T-cell (primary cell): Measurements from ENCODE around the gene ROPN1L. TPM values are rescaled to one million over a fixed set of nuclear protein-coding genes. Genes with fewer than 3 reads are reported as not detected.

Experiments used
- ATAC-seq, 4 experiments: fragments of 200-7000 bp in 3 of 4; fragments of 150-1000 bp in 1 of 4; cut with Tn5 transposase; replicated peaks in 1 of 4; 1 replicate in 3 of 4; 2 replicates in 1 of 4; pipeline ENCODE4 v1.10.0; 2021; ENCODE audit warnings: moderate library complexity in 3 of 4, mild to moderate bottlenecking in 2 of 4, moderate number of reproducible peaks in 1 of 4
- CTCF ChIA-PET, 2 donors: fragments of 300-600 bp; sonication (Branson Sonifier 250); formaldehyde crosslinking; loops; one replicate each; lab custom pipeline; 2022; ENCODE audit warnings: antibody characterized with exemption in 2 of 2; lab: Charles Lee
- POLR2A ChIA-PET, 2 donors: fragments of 300-600 bp; sonication (Branson Sonifier 250); formaldehyde crosslinking; loops; one replicate each; lab custom pipeline; 2022; ENCODE audit warnings: antibody characterized with exemption in 2 of 2; lab: Charles Lee
- DNase-seq, 35 experiments: peaks; one replicate each; pipeline versions ENCODE4 v3.0.0 to v3.0.0-alpha.2; 2013 to 2023
- H3K27ac ChIP-seq: one replicate; pipeline ENCODE4 v1.5.1; 2013; ENCODE audit warnings: low read length
- H3K27me3 ChIP-seq, 2 experiments: replicated peaks in 1 of 2; 1 replicate in 1 of 2; 2 replicates in 1 of 2; pipeline versions ENCODE4 v1.6.1 to v1.7.0; 2013; ENCODE audit warnings: low read length in 1 of 2, mixed read lengths in 1 of 2; ENCODE audit not compliant: control insufficient read depth in 2 of 2, insufficient read depth in 2 of 2; ENCODE audit errors: extremely low read depth in 1 of 2
- H3K36me3 ChIP-seq, 2 donors: 1 replicate in 1 of 2; 2 replicates in 1 of 2; pipeline versions ENCODE4 v1.6.1 to v1.7.0; 2013; ENCODE audit warnings: low read length in 1 of 2; ENCODE audit not compliant: control insufficient read depth in 2 of 2, insufficient read depth in 1 of 2; ENCODE audit errors: extremely low read depth in 1 of 2
- H3K4me1 ChIP-seq, 2 experiments: 1 replicate in 1 of 2; 2 replicates in 1 of 2; pipeline versions ENCODE4 v1.6.1 to v1.7.0; 2013; ENCODE audit warnings: low read length in 2 of 2, mixed read lengths in 1 of 2; ENCODE audit not compliant: insufficient read depth in 2 of 2, control insufficient read depth in 1 of 2; ENCODE audit errors: extremely low read depth in 1 of 2
- H3K4me3 ChIP-seq, 2 donors: 1 replicate in 1 of 2; 2 replicates in 1 of 2; pipeline versions ENCODE4 v1.5.1 to v1.7.0; 2013; ENCODE audit warnings: mild to moderate bottlenecking in 2 of 2, low read length in 1 of 2, moderate library complexity in 1 of 2; ENCODE audit not compliant: control insufficient read depth in 1 of 2; ENCODE audit errors: extremely low read depth in 1 of 2
- H3K9me3 ChIP-seq: 2 replicates; pipeline ENCODE4 v1.7.0; 2013
- H3K27ac Mint-ChIP-seq, 2 donors: one replicate each; pipeline ENCODE4 v1.8.0; 2020 to 2021; ENCODE audit warnings: mild to moderate bottlenecking in 2 of 2, mixed read lengths in 2 of 2
- H3K27me3 Mint-ChIP-seq, 2 donors: one replicate each; pipeline ENCODE4 v1.8.0; 2021 to 2022; ENCODE audit warnings: mixed read lengths in 2 of 2
- H3K36me3 Mint-ChIP-seq: one replicate; pipeline ENCODE4 v1.8.0; 2021; ENCODE audit warnings: mixed read lengths
- H3K4me1 Mint-ChIP-seq, 3 donors: one replicate each; pipeline ENCODE4 v1.8.0; 2020 to 2022; ENCODE audit warnings: mixed read lengths in 3 of 3, mild to moderate bottlenecking in 1 of 3
- H3K4me3 Mint-ChIP-seq, 3 donors: one replicate each; pipeline ENCODE4 v1.8.0; 2020 to 2022; ENCODE audit warnings: mild to moderate bottlenecking in 3 of 3, mixed read lengths in 3 of 3, moderate library complexity in 3 of 3
- H3K9me3 Mint-ChIP-seq, 3 donors: one replicate each; pipeline ENCODE4 v1.8.0; 2020 to 2022; ENCODE audit warnings: mixed read lengths in 3 of 3
- WGBS: methylation state at CpG from one replicate; pipeline ENCODE4 v1.1.5; 2013; ENCODE audit warnings: missing lambda C conversion rate; ENCODE audit not compliant: insufficient coverage; 5-methylcytosine and 5-hydroxymethylcytosine counted together
- total RNA-seq, 35 experiments: library from RNA in 6 of 35; stranded (reverse) in 6 of 35; fragments of 120-200 nt in 1 of 35; gene quantifications; one replicate each; pipeline versions ENCODE4 v1.2.1 to v1.2.4 and lab custom pipeline; 2013 to 2026

Gene ROPN1L
- total RNA-seq, 5 donors from 2014 or later (not counting 1 experiment from before 2014, with no cell fraction given): 0.61 to 1.5 (median 0.95) TPM

- Mint-ChIP-seq H3K4me3 (no peak overlapping the region), H3K36me3 (peaks cover 58% of the 10 kb centered on the region), H3K9me3 (no peaks in the 10 kb centered on the region), H3K27me3 (no peaks in the 10 kb centered on the region), H3K27ac (no peak overlapping the region), H3K4me1 (peaks cover 8 to 13% (median 10%) of the 10 kb centered on the region in 3 donors)
- no peak for ATAC-seq
- DNase-seq: no peak
- POLR2A ChIA-PET: no interaction called here
- CTCF ChIA-PET: no interaction called here
- H3K36me3 ChIP-seq: peaks cover 5 to 81% of the 10 kb centered on the region in 2 donors
- no peaks in the 10 kb centered on the region for H3K4me1 ChIP-seq
- no peaks in the 10 kb centered on the region for H3K27me3 ChIP-seq
- no peaks in the 10 kb centered on the region for H3K9me3 ChIP-seq
- H3K27ac ChIP-seq: no peak overlapping the region
- no CpG with 5 or more reads among the region's 1 CpG for WGBS
- no peak overlapping the region for H3K4me3 ChIP-seq
These were observed 31.0 kb upstream of the ROPN1L start for GRCh38 chr5:10410662-10411061.

GRCh38 chr5:10411336-10411735 is 30.3 kb upstream of the ROPN1L start:
- DNase-seq (no peak), ATAC-seq (no peak)
- ChIA-PET CTCF (no interaction called here), POLR2A (no interaction called here)
- H3K36me3 Mint-ChIP-seq: peaks cover 58% of the 10 kb centered on the region
- no peak overlapping the region for H3K27ac Mint-ChIP-seq
- H3K9me3 ChIP-seq: no peaks in the 10 kb centered on the region
- WGBS: no CpG with 5 or more reads among the region's 5 CpGs
- no peaks in the 10 kb centered on the region for H3K4me1 ChIP-seq
- H3K4me1 Mint-ChIP-seq: peaks cover 8 to 13% (median 10%) of the 10 kb centered on the region in 3 donors
- H3K9me3 Mint-ChIP-seq: no peaks in the 10 kb centered on the region
- no peak overlapping the region for H3K4me3 Mint-ChIP-seq
- H3K27me3 ChIP-seq: no peaks in the 10 kb centered on the region
- H3K36me3 ChIP-seq: peaks cover 0 to 80% of the 10 kb centered on the region in 2 donors
- H3K27me3 Mint-ChIP-seq: no peaks in the 10 kb centered on the region
- H3K4me3 ChIP-seq: no peak overlapping the region
- H3K27ac ChIP-seq: no peak overlapping the region

- Histone ChIP-seq H3K27me3 (no peaks in the 10 kb centered on the region), H3K27ac (no peak overlapping the region), H3K4me1 (peaks cover 7 to 8% of the 10 kb centered on the region in 2 experiments), H3K36me3 (peaks cover 0 to 89% of the 10 kb centered on the region in 2 donors), H3K9me3 (no peaks in the 10 kb centered on the region), H3K4me3 (no peak overlapping the region)
- DNase-seq (no peak), ATAC-seq (no peak)
- H3K9me3 Mint-ChIP-seq: no peaks in the 10 kb centered on the region
- ChIA-PET POLR2A (interaction anchor here in 1 of 2 donors (0.7 kb wide), 1 partner anchor 27 kb away, joined by 3 read pairs; no protein-coding TSS in a partner anchor), CTCF (no interaction called here)
- H3K4me1 Mint-ChIP-seq: peaks cover 22 to 28% (median 24%) of the 10 kb centered on the region in 3 donors
- WGBS: 93% methylated on average over 2 of the region's 3 CpGs
- no peaks in the 10 kb centered on the region for H3K27me3 Mint-ChIP-seq
- peaks cover 63% of the 10 kb centered on the region for H3K36me3 Mint-ChIP-seq
- no peak overlapping the region for H3K4me3 Mint-ChIP-seq
- peak overlapping the region in 1 of 2 donors; percentile 28 for H3K27ac Mint-ChIP-seq
These were observed 24.8 kb upstream of the ROPN1L start for GRCh38 chr5:10416868-10417267.

GRCh38 chr5:10418654-10419345 is 22.9 kb upstream of the ROPN1L start:
- no peak overlapping the region for H3K27ac ChIP-seq
- Mint-ChIP-seq H3K36me3 (peaks cover 54% of the 10 kb centered on the region), H3K9me3 (no peaks in the 10 kb centered on the region), H3K4me1 (peaks cover 31 to 42% (median 32%) of the 10 kb centered on the region in 3 donors), H3K4me3 (no peak overlapping the region), H3K27me3 (no peaks in the 10 kb centered on the region), H3K27ac (peak overlapping the region in 1 of 2 donors; percentile 11)
- ChIA-PET CTCF (interaction anchor here in 1 of 2 donors (0.6 to 0.7 kb wide), 3 partner anchors 150 to 1141 kb away, joined by 4 to 5 read pairs (median 4); no protein-coding TSS in a partner anchor), POLR2A (interaction anchor here (0.6 to 0.7 kb wide), 3 partner anchors 19 to 168 kb away, joined by 3 to 11 read pairs (median 4); no protein-coding TSS in a partner anchor)
- H3K9me3 ChIP-seq: no peaks in the 10 kb centered on the region
- ATAC-seq (no peak), DNase-seq (no peak)
- WGBS: no CpG with 5 or more reads among the region's 4 CpGs
- no peak overlapping the region for H3K4me3 ChIP-seq
- peaks cover 9 to 14% of the 10 kb centered on the region in 2 experiments for H3K4me1 ChIP-seq
- H3K27me3 ChIP-seq: no peaks in the 10 kb centered on the region
- peaks cover 0 to 80% of the 10 kb centered on the region in 2 donors for H3K36me3 ChIP-seq

GRCh38 chr5:10420468-10420867 is 21.2 kb upstream of the ROPN1L start:
- DNase-seq: no peak
- no peak for ATAC-seq
- Mint-ChIP-seq H3K36me3 (peaks cover 58% of the 10 kb centered on the region), H3K27me3 (no peaks in the 10 kb centered on the region), H3K4me3 (no peak overlapping the region), H3K4me1 (peaks cover 31 to 47% (median 32%) of the 10 kb centered on the region in 3 donors), H3K27ac (peak overlapping the region in 1 of 2 donors; percentile 4), H3K9me3 (no peaks in the 10 kb centered on the region)
- Histone ChIP-seq H3K36me3 (peaks cover 4 to 79% of the 10 kb centered on the region in 2 donors), H3K9me3 (no peaks in the 10 kb centered on the region), H3K4me3 (no peak overlapping the region), H3K4me1 (peaks cover 9 to 14% of the 10 kb centered on the region in 2 experiments), H3K27ac (no peak overlapping the region), H3K27me3 (no peaks in the 10 kb centered on the region)
- ChIA-PET POLR2A (interaction anchor here in 1 of 2 donors (0.5 kb wide), 1 partner anchor 145 kb away, joined by 3 read pairs; no protein-coding TSS in a partner anchor), CTCF (interaction anchor here in 1 of 2 donors (0.8 kb wide), 1 partner anchor 54 kb away, joined by 4 read pairs; no protein-coding TSS in a partner anchor)
- 100% methylated on average over 2 of the region's 2 CpGs for WGBS

- Histone ChIP-seq H3K36me3 (peaks cover 4 to 78% of the 10 kb centered on the region in 2 donors), H3K9me3 (no peaks in the 10 kb centered on the region), H3K27me3 (no peaks in the 10 kb centered on the region), H3K4me3 (no peak overlapping the region), H3K27ac (no peak overlapping the region), H3K4me1 (peaks cover 9 to 14% of the 10 kb centered on the region in 2 experiments)
- no peaks in the 10 kb centered on the region for H3K27me3 Mint-ChIP-seq
- CTCF ChIA-PET: interaction anchor here in 1 of 2 donors (0.8 kb wide), 1 partner anchor 207 kb away, joined by 4 read pairs; no protein-coding TSS in a partner anchor
- peak overlapping the region; percentile 4 to 54 for H3K27ac Mint-ChIP-seq
- peaks cover 31 to 47% (median 32%) of the 10 kb centered on the region in 3 donors for H3K4me1 Mint-ChIP-seq
- no peak overlapping the region for H3K4me3 Mint-ChIP-seq
- ATAC-seq: no peak
- H3K9me3 Mint-ChIP-seq: no peaks in the 10 kb centered on the region
- POLR2A ChIA-PET: interaction anchor here in 1 of 2 donors (0.9 kb wide), 1 partner anchor 40 kb away, joined by 3 read pairs; no protein-coding TSS in a partner anchor
- H3K36me3 Mint-ChIP-seq: peaks cover 56% of the 10 kb centered on the region
- DNase-seq: no peak
These were observed 20.7 kb upstream of the ROPN1L start for GRCh38 chr5:10420932-10421331.
